GM15510 (cell line): ENCODE data around the gene PHF19.
A peak's percentile ranks its signal among the peaks of the same experiment; 100 is the strongest.

ENCODE experiments used
- POLR2A ChIP-seq: IDR thresholded peaks from 3 replicates; pipeline ENCODE4 v1.6.1; 2011; ENCODE audit warnings: borderline replicate concordance; ENCODE audit not compliant: insufficient read length; ENCODE audit errors: extremely low read depth

The PHF19 gene

GRCh38 chr9:120876842-120877240 is at the start of gene PHF19:
PHF19 (minus strand) TSS chr9:120877188; CDS start chr9:120874741, 2,447 bp downstream.
- no peak for TF ChIP-seq POLR2A

GRCh38 chr9:120926397-120926928 is 49.5 kb upstream of the PHF19 start, which contains the start of gene TRAF1:
TRAF1 (minus strand) TSS chr9:120926796; CDS start chr9:120926075, 721 bp downstream.
- no peak for TF ChIP-seq POLR2A

- TF ChIP-seq POLR2A, result peak; percentile 95
Measured at GRCh38 chr9:120925535-120926396, 48.8 kb upstream of the PHF19 start.

GRCh38 chr9:120924698-120925534 is 47.9 kb upstream of the PHF19 start:
- peak; percentile 33 for TF ChIP-seq POLR2A

GRCh38 chr9:120923620-120924328 is 46.8 kb upstream of the PHF19 start:
- peak; percentile 34 for TF ChIP-seq POLR2A

- no peak for TF ChIP-seq POLR2A
Measured at GRCh38 chr9:120922404-120923195, 45.6 kb upstream of the PHF19 start.

- TF ChIP-seq POLR2A, result peak; percentile 47
Measured at GRCh38 chr9:120921661-120922181, 44.7 kb upstream of the PHF19 start.

- peak; percentile 14 for TF ChIP-seq POLR2A
Measured at GRCh38 chr9:120920806-120921178, 43.8 kb upstream of the PHF19 start.

- no peak for TF ChIP-seq POLR2A
Measured at GRCh38 chr9:120919843-120920805, 43.1 kb upstream of the PHF19 start.

GRCh38 chr9:120918931-120919842 is 42.2 kb upstream of the PHF19 start:
- peak; percentile 24 for TF ChIP-seq POLR2A

- no peak for TF ChIP-seq POLR2A
Measured at GRCh38 chr9:120917929-120918762, 41.2 kb upstream of the PHF19 start.
